Stimulated activated CD8-positive, alpha-beta memory T cell treated with anti-CD3 and anti-CD28 coated beads, Interleukin-7, amount 100 ng/mL, for 4 hours (primary cell): Measurements from ENCODE around the gene HORMAD2.
"Not testable (repeated sequence)": the region's sequence is repeated elsewhere in the genome, so short reads cannot be mapped to it uniquely, and the experiment has no call there.

Experiments
- DNase-seq, 2 donors: peaks; one replicate each; pipeline ENCODE4 v3.0.0-alpha.2; 2020; ENCODE audit warnings: low read depth in 2 of 2

Gene HORMAD2

GRCh38 chr22:30191040-30191701 lies 110.9 kb downstream of the HORMAD2 start:
- no peak for DNase-seq

- DNase-seq, result no peak
These were observed 112.2 kb downstream of the HORMAD2 start for GRCh38 chr22:30192427-30192826.

- DNase-seq, result no peak
These were observed 112.9 kb downstream of the HORMAD2 start for GRCh38 chr22:30193031-30193775.

GRCh38 chr22:30195245-30196140 lies 115.2 kb downstream of the HORMAD2 start:
- DNase-seq, result no peak

GRCh38 chr22:30196141-30196879 lies 116.0 kb downstream of the HORMAD2 start:
- DNase-seq, result peak; percentile 21 to 44

- no peak for DNase-seq
These were observed 116.6 kb downstream of the HORMAD2 start for GRCh38 chr22:30196880-30197336.

- DNase-seq, result no peak
These were observed 117.1 kb downstream of the HORMAD2 start for GRCh38 chr22:30197389-30197788.

GRCh38 chr22:30198152-30198825 lies 118.0 kb downstream of the HORMAD2 start:
- no peak for DNase-seq

- DNase-seq, result no peak
These were observed 118.7 kb downstream of the HORMAD2 start for GRCh38 chr22:30198921-30199320.

GRCh38 chr22:30200905-30201304 lies 120.6 kb downstream of the HORMAD2 start:
- not testable (repeated sequence) for DNase-seq

- no peak for DNase-seq
These were observed 121.7 kb downstream of the HORMAD2 start for GRCh38 chr22:30201945-30202344.

GRCh38 chr22:30202531-30203006 lies 122.3 kb downstream of the HORMAD2 start:
- no peak for DNase-seq

- DNase-seq, result no peak
These were observed 123.9 kb downstream of the HORMAD2 start for GRCh38 chr22:30204015-30204741.

- DNase-seq, result no peak
These were observed 124.5 kb downstream of the HORMAD2 start for GRCh38 chr22:30204742-30205111.

- no peak for DNase-seq
These were observed 125.2 kb downstream of the HORMAD2 start for GRCh38 chr22:30205281-30206115.

GRCh38 chr22:30206944-30207343 lies 126.7 kb downstream of the HORMAD2 start:
- DNase-seq, result no peak

- no peak for DNase-seq
These were observed 128.7 kb downstream of the HORMAD2 start for GRCh38 chr22:30208631-30209603.

GRCh38 chr22:30209642-30210041 lies 129.4 kb downstream of the HORMAD2 start:
- no peak for DNase-seq
